ENCODE measurements around the gene NCAPG2. TPM values are rescaled to one million over a fixed set of nuclear protein-coding genes. Genes with fewer than 3 reads are reported as not detected.

The NCAPG2 gene
- total and polyA plus RNA-seq, 10 of the 15 experiments (the other 5 are each of a cell fraction or from before 2014, with no cell fraction given) = 11.2 to 78.2 (median 49.2) TPM

DNA sequence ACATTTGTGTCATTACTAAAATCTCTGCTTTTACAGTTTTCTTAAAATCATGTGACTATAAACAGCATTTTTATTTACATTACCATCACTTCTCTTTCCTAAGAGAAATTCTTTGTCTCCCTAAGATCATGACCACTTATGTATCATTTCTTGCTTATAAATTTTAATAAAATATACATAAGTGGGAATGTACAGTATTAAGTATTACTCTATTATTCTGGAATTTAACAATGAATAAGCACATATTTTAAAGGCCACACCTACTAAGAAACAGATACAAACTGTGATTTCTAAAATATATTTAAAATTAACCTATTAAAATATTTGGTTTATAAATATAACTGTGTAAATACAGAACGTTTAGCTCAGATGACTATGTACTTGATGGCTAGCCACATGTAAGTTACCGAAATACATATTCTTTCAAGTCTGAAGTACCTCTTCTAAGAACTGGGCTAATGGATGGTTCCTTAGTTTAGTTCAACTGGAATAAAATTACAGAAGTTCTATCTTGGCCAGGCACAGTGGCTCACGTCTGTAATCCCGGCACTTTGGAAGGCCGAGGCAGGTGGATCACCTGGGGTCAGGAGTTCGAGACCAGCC lies 83.7 kb downstream of the NCAPG2 start:
- Histone ChIP-seq H3K27me3 (replicated peaks in 1 of 2; ENCODE audit: control insufficient read depth in 2 of 2, insufficient read depth in 2 of 2, low read length in 1 of 2) (no peaks in the 10 kb centered on the region), H3K4me3 (no peak overlapping the region), H3K79me2 (ENCODE audit: control insufficient read depth, insufficient read depth, low read length) (no peaks in the 10 kb centered on the region), H3K27ac (ENCODE audit: control insufficient read depth, insufficient read depth) (no peak overlapping the region), H3K4me1 (ENCODE audit: control insufficient read depth, insufficient read depth, low read length) (no peaks in the 10 kb centered on the region), H3K9me3 (replicated peaks; ENCODE audit: control insufficient read depth, insufficient read depth, low read length) (no peaks in the 10 kb centered on the region), H2AFZ (ENCODE audit: control insufficient read depth, low read depth, low read length) (no peak overlapping the region), H4K20me1 (ENCODE audit: control insufficient read depth, insufficient read depth) (no peaks in the 10 kb centered on the region), H3K9ac (ENCODE audit: control insufficient read depth, insufficient read depth, low read length) (no peak overlapping the region), H3K4me2 (ENCODE audit: control insufficient read depth, insufficient read depth) (no peak overlapping the region), H3K36me3 (ENCODE audit: control insufficient read depth in 2 of 2, insufficient read depth in 2 of 2, low read length in 1 of 2) (no peaks in the 10 kb centered on the region; a peak in 1 of 4 replicates)
- WGBS (ENCODE audit: insufficient coverage, insufficient replicate concordance, low lambda C conversion rate, missing lambda C conversion rate) = 88% methylated on average over 6 of the region's 6 CpGs
- BruUV-seq (replicated peaks) = no TSS peak
- FAIRE-seq = no peak
- intact Hi-C loops (cut with micrococcal nuclease; ENCODE audit: unreplicated experiment) (no loop called here), in situ Hi-C loops (cut with MboI) (no loop called here)
- SMC1A ChIA-PET (ENCODE audit: uncharacterized antibody, unreplicated experiment) = interaction anchor here (0.5 to 1.5 kb wide), 2 partner anchors 30 to 356 kb away, joined by 3 read pairs; no protein-coding TSS in a partner anchor
- CTCF ChIA-PET = interaction anchor here (1.4 kb wide), 1 partner anchor 30 kb away, joined by 7 read pairs; no protein-coding TSS in a partner anchor
- TF ChIP-seq BMI1 (IDR thresholded peaks at IDR 0.05; ENCODE audit: borderline replicate concordance) (no peak), RFX5 (IDR thresholded peaks at IDR 0.05; ENCODE audit: low read depth, low read length) (no peak), GABPA (IDR thresholded peaks at IDR 0.05; ENCODE audit: low read depth) (no peak), MEF2B (IDR thresholded peaks at IDR 0.05; ENCODE audit: partially characterized antibody, poor library complexity, severe bottlenecking) (no peak), ZBTB33 (IDR thresholded peaks at IDR 0.05) (no peak), SMARCA5 (IDR thresholded peaks at IDR 0.05) (no peak), ELK1 (IDR thresholded peaks at IDR 0.05; ENCODE audit: low read depth, low read length) (no peak)
- TF ChIP-seq, protein P1, sequence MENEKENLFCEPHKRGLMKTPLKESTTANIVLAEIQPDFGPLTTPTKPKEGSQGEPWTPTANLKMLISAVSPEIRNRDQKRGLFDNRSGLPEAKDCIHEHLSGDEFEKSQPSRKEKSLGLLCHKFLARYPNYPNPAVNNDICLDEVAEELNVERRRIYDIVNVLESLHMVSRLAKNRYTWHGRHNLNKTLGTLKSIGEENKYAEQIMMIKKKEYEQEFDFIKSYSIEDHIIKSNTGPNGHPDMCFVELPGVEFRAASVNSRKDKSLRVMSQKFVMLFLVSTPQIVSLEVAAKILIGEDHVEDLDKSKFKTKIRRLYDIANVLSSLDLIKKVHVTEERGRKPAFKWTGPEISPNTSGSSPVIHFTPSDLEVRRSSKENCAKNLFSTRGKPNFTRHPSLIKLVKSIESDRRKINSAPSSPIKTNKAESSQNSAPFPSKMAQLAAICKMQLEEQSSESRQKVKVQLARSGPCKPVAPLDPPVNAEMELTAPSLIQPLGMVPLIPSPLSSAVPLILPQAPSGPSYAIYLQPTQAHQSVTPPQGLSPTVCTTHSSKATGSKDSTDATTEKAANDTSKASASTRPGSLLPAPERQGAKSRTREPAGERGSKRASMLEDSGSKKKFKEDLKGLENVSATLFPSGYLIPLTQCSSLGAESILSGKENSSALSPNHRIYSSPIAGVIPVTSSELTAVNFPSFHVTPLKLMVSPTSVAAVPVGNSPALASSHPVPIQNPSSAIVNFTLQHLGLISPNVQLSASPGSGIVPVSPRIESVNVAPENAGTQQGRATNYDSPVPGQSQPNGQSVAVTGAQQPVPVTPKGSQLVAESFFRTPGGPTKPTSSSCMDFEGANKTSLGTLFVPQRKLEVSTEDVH (IDR thresholded peaks at IDR 0.05; ENCODE audit: low read depth, partially characterized antibody) = no peak
- POLR2A ChIA-PET = interaction anchor here (0.7 kb wide), 1 partner anchor 12 kb away, joined by 3 read pairs; no protein-coding TSS in a partner anchor
- DNase-seq (ENCODE audit: low read depth, low spot score) = no peak
- RAD21 ChIA-PET (ENCODE audit: unreplicated experiment) = no interaction called here
- ATAC-seq = no peak
